ENCODE results near the gene LRPAP1. TPM values are rescaled to one million over a fixed set of nuclear protein-coding genes. Genes with fewer than 3 reads are reported as not detected.
"Not testable (repeated sequence)": the region's sequence is repeated elsewhere in the genome, so short reads cannot be mapped to it uniquely, and the experiment has no call there.

LRPAP1 gene
- total and polyA plus RNA-seq, 10 of the 15 experiments (the other 5 are each of a cell fraction or from before 2014, with no cell fraction given): 1.0 to 100 (median 51.1) TPM

DNA sequence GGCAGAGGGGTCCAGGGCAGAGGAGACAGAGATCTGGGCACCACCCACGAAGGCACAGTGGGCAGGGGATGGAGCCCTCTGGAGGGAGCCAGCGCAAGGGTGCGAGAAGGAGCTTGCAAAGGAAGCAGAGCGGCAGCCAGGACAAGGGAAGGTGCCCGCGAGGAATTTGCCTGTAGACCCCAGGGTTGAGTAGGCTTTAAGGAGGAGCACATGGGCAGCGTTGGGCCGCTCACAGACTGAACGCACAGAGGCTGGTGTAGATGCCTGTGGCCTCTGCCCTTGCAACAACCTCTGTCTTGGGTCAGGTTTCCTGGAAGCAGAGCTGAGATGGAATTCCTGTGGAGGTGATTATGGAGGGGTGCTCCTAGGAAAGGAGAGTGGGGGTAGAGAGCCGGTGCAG lies 3.6 kb upstream of the LRPAP1 start:
- H4K20me1 ChIP-seq (ENCODE audit: control insufficient read depth, insufficient read depth); BruUV-seq (replicated peaks); H3K9me3 ChIP-seq (replicated peaks; ENCODE audit: control insufficient read depth, insufficient read depth, low read length); H3K9ac ChIP-seq (ENCODE audit: control insufficient read depth, insufficient read depth, low read length); H3K36me3 ChIP-seq (ENCODE audit: control insufficient read depth in 2 of 2, insufficient read depth in 2 of 2, low read length in 1 of 2); DNase-seq (ENCODE audit: low read depth, low spot score); H3K4me3 ChIP-seq; H3K4me1 ChIP-seq (ENCODE audit: control insufficient read depth, insufficient read depth, low read length); CTCF ChIA-PET; H3K79me2 ChIP-seq (ENCODE audit: control insufficient read depth, insufficient read depth, low read length); H3K27ac ChIP-seq (ENCODE audit: control insufficient read depth, insufficient read depth); H3K27me3 ChIP-seq (replicated peaks in 1 of 2; ENCODE audit: control insufficient read depth in 2 of 2, insufficient read depth in 2 of 2, low read length in 1 of 2); RAD21 ChIA-PET (ENCODE audit: unreplicated experiment); in situ Hi-C loops (cut with MboI); H3K4me2 ChIP-seq (ENCODE audit: control insufficient read depth, insufficient read depth); H2AFZ ChIP-seq (ENCODE audit: control insufficient read depth, low read depth, low read length); SMC1A ChIA-PET (ENCODE audit: uncharacterized antibody, unreplicated experiment); intact Hi-C loops (cut with micrococcal nuclease; ENCODE audit: unreplicated experiment); FAIRE-seq; POLR2A ChIA-PET; ATAC-seq: not testable (repeated sequence)
- WGBS (ENCODE audit: insufficient coverage, insufficient replicate concordance, low lambda C conversion rate, missing lambda C conversion rate): 38% methylated on average over 4 of the region's 10 CpGs

DNA sequence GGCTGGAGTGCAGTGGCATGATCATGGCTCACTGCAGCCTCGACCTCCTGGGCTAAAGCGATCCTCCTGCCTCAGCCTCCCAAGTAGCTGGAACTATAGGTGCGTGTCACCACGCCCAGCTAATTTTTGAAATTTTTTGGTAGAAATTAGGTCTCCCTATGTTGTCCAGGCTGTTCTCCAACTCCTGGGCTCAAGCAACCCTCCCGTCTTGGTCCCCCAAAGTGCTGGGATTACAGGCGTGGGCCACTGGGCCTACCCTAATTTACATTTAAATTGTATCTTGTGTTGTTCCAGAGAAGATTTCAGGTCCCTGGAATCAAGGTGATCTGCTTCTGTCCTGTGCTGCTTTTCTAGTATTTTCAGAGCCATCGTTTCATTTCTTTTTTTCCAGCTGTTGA lies 1.2 kb upstream of the LRPAP1 start:
- no peak overlapping the region for H3K4me3 ChIP-seq
- H3K4me1 ChIP-seq (ENCODE audit: control insufficient read depth, insufficient read depth, low read length): peaks cover 13% of the 10 kb centered on the region
- no peak overlapping the region for H2AFZ ChIP-seq (ENCODE audit: control insufficient read depth, low read depth, low read length)
- 53% methylated on average over 7 of the region's 7 CpGs for WGBS (ENCODE audit: insufficient coverage, insufficient replicate concordance, low lambda C conversion rate, missing lambda C conversion rate)
- DNase-seq (ENCODE audit: low read depth, low spot score) (no peak), FAIRE-seq (no peak), ATAC-seq (no peak)
- H3K79me2 ChIP-seq (ENCODE audit: control insufficient read depth, insufficient read depth, low read length): peaks cover 14% of the 10 kb centered on the region
- ChIA-PET SMC1A (ENCODE audit: uncharacterized antibody, unreplicated experiment) (no interaction called here), POLR2A (no interaction called here), CTCF (no interaction called here), RAD21 (ENCODE audit: unreplicated experiment) (no interaction called here)
- H3K9ac ChIP-seq (ENCODE audit: control insufficient read depth, insufficient read depth, low read length): no peak overlapping the region
- no peak overlapping the region for H3K4me2 ChIP-seq (ENCODE audit: control insufficient read depth, insufficient read depth)
- no peaks in the 10 kb centered on the region for H3K9me3 ChIP-seq (replicated peaks; ENCODE audit: control insufficient read depth, insufficient read depth, low read length)
- no TSS peak for BruUV-seq (replicated peaks)
- intact Hi-C loops (cut with micrococcal nuclease; ENCODE audit: unreplicated experiment): no loop called here
- peaks cover 0 to 1% of the 10 kb centered on the region in 2 experiments; a peak in 1 of 4 replicates for H3K36me3 ChIP-seq (ENCODE audit: control insufficient read depth in 2 of 2, insufficient read depth in 2 of 2, low read length in 1 of 2)
- no peaks in the 10 kb centered on the region for H3K27me3 ChIP-seq (replicated peaks in 1 of 2; ENCODE audit: control insufficient read depth in 2 of 2, insufficient read depth in 2 of 2, low read length in 1 of 2)
- peaks cover 4% of the 10 kb centered on the region; the same call in 1 of the 2 replicates for H4K20me1 ChIP-seq (ENCODE audit: control insufficient read depth, insufficient read depth)
- TF ChIP-seq NFXL1 (IDR thresholded peaks at IDR 0.05; ENCODE audit: borderline replicate concordance) (no peak), RELA (IDR thresholded peaks at IDR 0.05; ENCODE audit: borderline replicate concordance, partially characterized antibody) (no peak), ZNF24 (IDR thresholded peaks at IDR 0.05) (no peak), EGR1 (IDR thresholded peaks at IDR 0.05; ENCODE audit: borderline replicate concordance in 1 of 2, low read depth in 2 of 2, low read length in 2 of 2) (no peak), NR2C2 (IDR thresholded peaks at IDR 0.05; ENCODE audit: borderline replicate concordance, control insufficient read depth, insufficient read length, low read depth) (no peak), HDAC2 (IDR thresholded peaks at IDR 0.05) (no peak), CREM (IDR thresholded peaks at IDR 0.05; ENCODE audit: low read depth) (no peak), PAX8 (IDR thresholded peaks at IDR 0.05) (no peak)
- in situ Hi-C loops (cut with MboI): no loop called here
- H3K27ac ChIP-seq (ENCODE audit: control insufficient read depth, insufficient read depth): no peak overlapping the region

Data from GM12878 (cell line).